ENCODE data around the gene ATP9B. TPM values are rescaled to one million over a fixed set of nuclear protein-coding genes. Genes with fewer than 3 reads are reported as not detected.

Gene ATP9B
- total RNA-seq, 1 donor, result 29.3 TPM

DNA sequence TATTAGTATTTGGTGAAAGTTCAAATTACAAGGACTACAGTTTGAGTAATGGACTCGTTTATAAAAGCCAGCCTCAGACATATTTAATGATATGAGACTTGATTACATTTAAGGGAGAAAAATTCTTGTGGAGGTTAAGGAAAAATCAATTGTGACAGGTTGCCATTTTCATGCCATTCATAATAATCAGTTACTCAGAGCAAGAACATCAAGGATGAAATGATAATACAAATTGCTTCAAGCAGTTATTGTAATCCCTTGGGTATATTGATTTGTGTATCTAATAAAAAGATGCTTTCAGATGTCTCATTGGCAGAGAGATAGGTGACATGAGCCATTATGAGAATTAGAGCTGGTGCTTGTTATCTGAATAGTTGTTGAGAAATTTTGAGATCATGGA lies 153.6 kb downstream of the ATP9B start:
- TF ChIP-seq, protein P1, sequence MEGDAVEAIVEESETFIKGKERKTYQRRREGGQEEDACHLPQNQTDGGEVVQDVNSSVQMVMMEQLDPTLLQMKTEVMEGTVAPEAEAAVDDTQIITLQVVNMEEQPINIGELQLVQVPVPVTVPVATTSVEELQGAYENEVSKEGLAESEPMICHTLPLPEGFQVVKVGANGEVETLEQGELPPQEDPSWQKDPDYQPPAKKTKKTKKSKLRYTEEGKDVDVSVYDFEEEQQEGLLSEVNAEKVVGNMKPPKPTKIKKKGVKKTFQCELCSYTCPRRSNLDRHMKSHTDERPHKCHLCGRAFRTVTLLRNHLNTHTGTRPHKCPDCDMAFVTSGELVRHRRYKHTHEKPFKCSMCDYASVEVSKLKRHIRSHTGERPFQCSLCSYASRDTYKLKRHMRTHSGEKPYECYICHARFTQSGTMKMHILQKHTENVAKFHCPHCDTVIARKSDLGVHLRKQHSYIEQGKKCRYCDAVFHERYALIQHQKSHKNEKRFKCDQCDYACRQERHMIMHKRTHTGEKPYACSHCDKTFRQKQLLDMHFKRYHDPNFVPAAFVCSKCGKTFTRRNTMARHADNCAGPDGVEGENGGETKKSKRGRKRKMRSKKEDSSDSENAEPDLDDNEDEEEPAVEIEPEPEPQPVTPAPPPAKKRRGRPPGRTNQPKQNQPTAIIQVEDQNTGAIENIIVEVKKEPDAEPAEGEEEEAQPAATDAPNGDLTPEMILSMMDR (IDR thresholded peaks at IDR 0.05; ENCODE audit: extremely low read depth, low read depth, low read length), result no peak
- Histone ChIP-seq H3K79me2 (ENCODE audit: insufficient read depth, low read length) (no peaks in the 10 kb centered on the region), H3K4me3 (ENCODE audit: insufficient read depth, low read length) (no peak overlapping the region), H3K4me1 (ENCODE audit: insufficient read depth, low read length) (no peaks in the 10 kb centered on the region), H3K27me3 (ENCODE audit: insufficient read depth, low read length) (no peaks in the 10 kb centered on the region), H3K9me3 (ENCODE audit: low read depth, low read length) (no peaks in the 10 kb centered on the region), H3K36me3 (ENCODE audit: insufficient read depth, low read length) (no peaks in the 10 kb centered on the region), H4K20me1 (ENCODE audit: insufficient read depth, low read length) (no peaks in the 10 kb centered on the region), H2AFZ (ENCODE audit: low read length) (no peak overlapping the region), H3K27ac (ENCODE audit: low read depth, low read length) (no peak overlapping the region), H3K4me2 (ENCODE audit: insufficient read depth, low read length) (no peak overlapping the region)
- DNase-seq (ENCODE audit: insufficient read length, low spot score, missing footprints), result no peak

- Histone ChIP-seq H3K4me2 (ENCODE audit: insufficient read depth, low read length) (no peak overlapping the region), H2AFZ (ENCODE audit: low read length) (no peak overlapping the region), H4K20me1 (ENCODE audit: insufficient read depth, low read length) (no peaks in the 10 kb centered on the region), H3K36me3 (ENCODE audit: insufficient read depth, low read length) (no peaks in the 10 kb centered on the region), H3K4me1 (ENCODE audit: insufficient read depth, low read length) (no peaks in the 10 kb centered on the region), H3K27me3 (ENCODE audit: insufficient read depth, low read length) (no peaks in the 10 kb centered on the region), H3K4me3 (ENCODE audit: insufficient read depth, low read length) (no peak overlapping the region), H3K79me2 (ENCODE audit: insufficient read depth, low read length) (no peaks in the 10 kb centered on the region), H3K27ac (ENCODE audit: low read depth, low read length) (no peak overlapping the region), H3K9me3 (ENCODE audit: low read depth, low read length) (no peaks in the 10 kb centered on the region)
- TF ChIP-seq, protein P1 (IDR thresholded peaks at IDR 0.05; ENCODE audit: extremely low read depth, low read depth, low read length), result no peak
- DNase-seq (ENCODE audit: insufficient read length, low spot score, missing footprints), result no peak
Observed at GRCh38 chr18:79223431-79223830, 154.2 kb downstream of the ATP9B start.

- Histone ChIP-seq H3K9me3 (ENCODE audit: low read depth, low read length) (no peaks in the 10 kb centered on the region), H3K4me1 (ENCODE audit: insufficient read depth, low read length) (no peaks in the 10 kb centered on the region), H4K20me1 (ENCODE audit: insufficient read depth, low read length) (no peaks in the 10 kb centered on the region), H3K27ac (ENCODE audit: low read depth, low read length) (no peak overlapping the region), H3K4me3 (ENCODE audit: insufficient read depth, low read length) (no peak overlapping the region), H2AFZ (ENCODE audit: low read length) (no peak overlapping the region), H3K27me3 (ENCODE audit: insufficient read depth, low read length) (no peaks in the 10 kb centered on the region), H3K79me2 (ENCODE audit: insufficient read depth, low read length) (no peaks in the 10 kb centered on the region), H3K4me2 (ENCODE audit: insufficient read depth, low read length) (no peak overlapping the region), H3K36me3 (ENCODE audit: insufficient read depth, low read length) (no peaks in the 10 kb centered on the region)
- no peak for DNase-seq (ENCODE audit: insufficient read length, low spot score, missing footprints)
- TF ChIP-seq, protein P1 (IDR thresholded peaks at IDR 0.05; ENCODE audit: extremely low read depth, low read depth, low read length), result no peak
Observed at GRCh38 chr18:79224381-79224780, 155.2 kb downstream of the ATP9B start.

GRCh38 chr18:79227621-79228020 lies 158.4 kb downstream of the ATP9B start:
- Histone ChIP-seq H3K36me3 (ENCODE audit: insufficient read depth, low read length) (no peaks in the 10 kb centered on the region), H3K79me2 (ENCODE audit: insufficient read depth, low read length) (no peaks in the 10 kb centered on the region), H2AFZ (ENCODE audit: low read length) (no peak overlapping the region), H3K27me3 (ENCODE audit: insufficient read depth, low read length) (no peaks in the 10 kb centered on the region), H4K20me1 (ENCODE audit: insufficient read depth, low read length) (no peaks in the 10 kb centered on the region), H3K4me3 (ENCODE audit: insufficient read depth, low read length) (no peak overlapping the region), H3K4me1 (ENCODE audit: insufficient read depth, low read length) (no peaks in the 10 kb centered on the region), H3K4me2 (ENCODE audit: insufficient read depth, low read length) (no peak overlapping the region), H3K27ac (ENCODE audit: low read depth, low read length) (no peak overlapping the region), H3K9me3 (ENCODE audit: low read depth, low read length) (no peaks in the 10 kb centered on the region)
- no peak for DNase-seq (ENCODE audit: insufficient read length, low spot score, missing footprints)
- TF ChIP-seq, protein P1 (IDR thresholded peaks at IDR 0.05; ENCODE audit: extremely low read depth, low read depth, low read length), result no peak

Measured in osteoblast (primary cell).